HepG2 (cell line): ENCODE results near the gene RRBP1. TPM values are rescaled to one million over a fixed set of nuclear protein-coding genes. Genes with fewer than 3 reads are reported as not detected.

Experiments
- HOXA7 ChIP-seq: sonication (generic); formaldehyde crosslinking; IDR thresholded peaks from 2 replicates; pipeline ENCODE4 v1.8.1; 2022; ENCODE audit warnings: mild to moderate bottlenecking, missing genetic modification reagents, moderate library complexity
- PLRG1 ChIP-seq: fragments of 450-650 bp; conservative IDR thresholded peaks from 2 replicates; pipeline ENCODE4 v1.6.1; 2016
- ZBTB40 ChIP-seq, 2 experiments: fragments of 450-650 bp in 1 of 2; sonication (generic) in 1 of 2; formaldehyde crosslinking in 1 of 2; IDR thresholded peaks; 2 replicates each; pipeline versions ENCODE4 v1.6.1 to v1.8.0; 2016 to 2022; ENCODE audit warnings: antibody characterized with exemption in 1 of 2, mild to moderate bottlenecking in 1 of 2, missing genetic modification reagents in 1 of 2
- ZNF598 ChIP-seq: sonication (generic); formaldehyde crosslinking; IDR thresholded peaks from 2 replicates; pipeline ENCODE4 v1.5.1; 2020; ENCODE audit warnings: mild to moderate bottlenecking, missing genetic modification reagents, borderline replicate concordance
- polyA plus RNA-seq, 8 experiments: library from polyadenylated mRNA; depleted of rRNA in 3 of 8; stranded (reverse) in 7 of 8; unstranded in 1 of 8; fragments of >200 nt; fragmentation: Illumina TruSeq in 4 of 8; extraction: Trizol in 4 of 8; gene quantifications; 2 replicates each; pipeline versions ENCODE4 v1.2.1 to v1.2.3, GENCODE V29; 2011 to 2016; ENCODE audit warnings: low read depth in 4 of 8, missing spikeins in 1 of 8, mixed read lengths in 1 of 8; ENCODE audit not compliant: insufficient read depth in 1 of 8
- total RNA-seq, 5 experiments: library from RNA; depleted of rRNA; stranded (reverse); fragments of >200 nt; fragmentation: Illumina TruSeq; extraction: Trizol; gene quantifications; 2 replicates each; pipeline ENCODE4 v1.2.3, GENCODE V29; 2016; ENCODE audit warnings: low read depth in 1 of 5
- TF ChIP-seq, protein P1 (sequence below): sonication (generic); formaldehyde crosslinking; conservative IDR thresholded peaks from 2 replicates; pipeline ENCODE4 v1.4.0; 2020; ENCODE audit warnings: missing genetic modification reagents

RRBP1 gene
- total and polyA plus RNA-seq, 2 of the 13 experiments (the other 11 are each of a cell fraction or from before 2014, with no cell fraction given): 150 to 222 TPM

- TF ChIP-seq ZBTB40 (IDR thresholded peaks at IDR 0.05): no peak
- no peak for TF ChIP-seq ZBTB40 (CRISPR knock-in tag; IDR thresholded peaks at IDR 0.05)
- no peak for TF ChIP-seq PLRG1
- TF ChIP-seq, protein P1, sequence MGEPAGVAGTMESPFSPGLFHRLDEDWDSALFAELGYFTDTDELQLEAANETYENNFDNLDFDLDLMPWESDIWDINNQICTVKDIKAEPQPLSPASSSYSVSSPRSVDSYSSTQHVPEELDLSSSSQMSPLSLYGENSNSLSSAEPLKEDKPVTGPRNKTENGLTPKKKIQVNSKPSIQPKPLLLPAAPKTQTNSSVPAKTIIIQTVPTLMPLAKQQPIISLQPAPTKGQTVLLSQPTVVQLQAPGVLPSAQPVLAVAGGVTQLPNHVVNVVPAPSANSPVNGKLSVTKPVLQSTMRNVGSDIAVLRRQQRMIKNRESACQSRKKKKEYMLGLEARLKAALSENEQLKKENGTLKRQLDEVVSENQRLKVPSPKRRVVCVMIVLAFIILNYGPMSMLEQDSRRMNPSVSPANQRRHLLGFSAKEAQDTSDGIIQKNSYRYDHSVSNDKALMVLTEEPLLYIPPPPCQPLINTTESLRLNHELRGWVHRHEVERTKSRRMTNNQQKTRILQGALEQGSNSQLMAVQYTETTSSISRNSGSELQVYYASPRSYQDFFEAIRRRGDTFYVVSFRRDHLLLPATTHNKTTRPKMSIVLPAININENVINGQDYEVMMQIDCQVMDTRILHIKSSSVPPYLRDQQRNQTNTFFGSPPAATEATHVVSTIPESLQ (CRISPR knock-in tag): no peak
- TF ChIP-seq ZNF598 (CRISPR knock-in tag): 0 out of 2 replicates have a peak, but pooled peaks have one; percentile 36
- TF ChIP-seq HOXA7: no peak
These were observed 47.2 kb downstream of the RRBP1 start (continued) for GRCh38 chr20:17634661-17635331.
